Measurements from ENCODE around the gene CELA2A.
"Not testable (repeated sequence)": the region's sequence is repeated elsewhere in the genome, so short reads cannot be mapped to it uniquely, and the experiment has no call there.

Gene CELA2A

GRCh38 chr1:15445390-15446122 is 11.0 kb upstream of the CELA2A start:
- no peak for DNase-seq

GRCh38 chr1:15446212-15446611 is 10.3 kb upstream of the CELA2A start:
- no peak for DNase-seq

GRCh38 chr1:15448877-15449462 is 7.6 kb upstream of the CELA2A start:
- DNase-seq, result no peak

GRCh38 chr1:15449567-15449966 is 7.0 kb upstream of the CELA2A start:
- DNase-seq, result no peak

- DNase-seq, result no peak
Observed at GRCh38 chr1:15451014-15451722, 5.4 kb upstream of the CELA2A start.

- no peak for DNase-seq
Observed at GRCh38 chr1:15452216-15452615, 4.3 kb upstream of the CELA2A start.

- DNase-seq, result no peak
Observed at GRCh38 chr1:15452866-15453571, 3.5 kb upstream of the CELA2A start.

- DNase-seq, result no peak
Observed at GRCh38 chr1:15453734-15454133, 2.8 kb upstream of the CELA2A start.

- no peak for DNase-seq
Observed at GRCh38 chr1:15454256-15454655, 2.3 kb upstream of the CELA2A start.

GRCh38 chr1:15455522-15455921 is 1.0 kb upstream of the CELA2A start:
- no peak for DNase-seq

- DNase-seq, result no peak
Observed at GRCh38 chr1:15457585-15457984, 1.1 kb downstream of the CELA2A start.

- not testable (repeated sequence) for DNase-seq
Observed at GRCh38 chr1:15458388-15458787, 1.9 kb downstream of the CELA2A start.

GRCh38 chr1:15459771-15460707 is 3.5 kb downstream of the CELA2A start:
- DNase-seq, result no peak

GRCh38 chr1:15460708-15461095 is 4.2 kb downstream of the CELA2A start:
- no peak for DNase-seq

GRCh38 chr1:15463064-15463800 is 6.7 kb downstream of the CELA2A start:
- DNase-seq, result not testable (repeated sequence)

- not testable (repeated sequence) for DNase-seq
Observed at GRCh38 chr1:15463926-15464322, 7.4 kb downstream of the CELA2A start.

- DNase-seq, result no peak
Observed at GRCh38 chr1:15465674-15466073, 9.1 kb downstream of the CELA2A start.

GRCh38 chr1:15466955-15467625 is 10.6 kb downstream of the CELA2A start:
- DNase-seq, result not testable (repeated sequence)

- no peak for DNase-seq
Observed at GRCh38 chr1:15468145-15468544, 11.6 kb downstream of the CELA2A start.

GRCh38 chr1:15469361-15469760 is 12.8 kb downstream of the CELA2A start:
- no peak for DNase-seq

All from 8988T (cell line).